ENCODE data around the gene H1-8.
"Not testable (repeated sequence)": the region's sequence is repeated elsewhere in the genome, so short reads cannot be mapped to it uniquely, and the experiment has no call there.

The H1-8 gene

GRCh38 chr3:129543156-129543790 lies at the start of gene H1-8:
Gene H1-8 (plus strand): TSS chr3:129543175. CDS start chr3:129543219, 44 bp downstream.
- no peak for DNase-seq (ENCODE audit: low spot score)

- no peak for DNase-seq (ENCODE audit: low spot score)
These were observed 49.8 kb upstream of the H1-8 start for GRCh38 chr3:129493206-129493605.

- DNase-seq (ENCODE audit: low spot score) = not testable (repeated sequence)
These were observed 48.5 kb upstream of the H1-8 start for GRCh38 chr3:129494499-129494898.

GRCh38 chr3:129495006-129495639 lies 47.9 kb upstream of the H1-8 start:
- not testable (repeated sequence) for DNase-seq (ENCODE audit: low spot score)

GRCh38 chr3:129497876-129498275 lies 45.1 kb upstream of the H1-8 start:
- DNase-seq (ENCODE audit: low spot score) = not testable (repeated sequence)

GRCh38 chr3:129498603-129499488 lies 44.1 kb upstream of the H1-8 start:
- not testable (repeated sequence) for DNase-seq (ENCODE audit: low spot score)

GRCh38 chr3:129499604-129500333 lies 43.2 kb upstream of the H1-8 start:
- not testable (repeated sequence) for DNase-seq (ENCODE audit: low spot score)

- no peak for DNase-seq (ENCODE audit: low spot score)
These were observed 42.7 kb upstream of the H1-8 start for GRCh38 chr3:129500334-129500658.

- no peak for DNase-seq (ENCODE audit: low spot score)
These were observed 41.3 kb upstream of the H1-8 start for GRCh38 chr3:129501630-129502029.

- no peak for DNase-seq (ENCODE audit: low spot score)
These were observed 40.1 kb upstream of the H1-8 start for GRCh38 chr3:129502641-129503408.

GRCh38 chr3:129503471-129504291 lies 39.3 kb upstream of the H1-8 start:
- DNase-seq (ENCODE audit: low spot score) = no peak

- no peak for DNase-seq (ENCODE audit: low spot score)
These were observed 38.4 kb upstream of the H1-8 start for GRCh38 chr3:129504471-129505100.

GRCh38 chr3:129505341-129505740 lies 37.6 kb upstream of the H1-8 start:
- DNase-seq (ENCODE audit: low spot score) = no peak

GRCh38 chr3:129506231-129506742 lies 36.7 kb upstream of the H1-8 start:
- no peak for DNase-seq (ENCODE audit: low spot score)

GRCh38 chr3:129507181-129507831 lies 35.7 kb upstream of the H1-8 start:
- no peak for DNase-seq (ENCODE audit: low spot score)

GRCh38 chr3:129512595-129512994 lies 30.4 kb upstream of the H1-8 start:
- DNase-seq (ENCODE audit: low spot score) = no peak

GRCh38 chr3:129513705-129514104 lies 29.3 kb upstream of the H1-8 start:
- no peak for DNase-seq (ENCODE audit: low spot score)

GRCh38 chr3:129514110-129514509 lies 28.9 kb upstream of the H1-8 start:
- no peak for DNase-seq (ENCODE audit: low spot score)

- DNase-seq (ENCODE audit: low spot score) = no peak
These were observed 28.4 kb upstream of the H1-8 start for GRCh38 chr3:129514563-129514962.
